IMR-90 (cell line): ENCODE results near the gene ZNF76. TPM values are rescaled to one million over a fixed set of nuclear protein-coding genes. Genes with fewer than 3 reads are reported as not detected.

ENCODE experiments used
- ATAC-seq: fragments of 200-7000 bp; cut with Tn5 transposase; 2 replicates; pipeline ENCODE4 v1.9.1; 2020; ENCODE audit warnings: low read depth, mild to moderate bottlenecking, moderate library complexity
- BruUV-seq: library from RNA; stranded (reverse); fragments of 400-500 nt; replicated peaks from 2 replicates; lab custom pipeline; 2021; lab: Mats Ljungman, UMichigan
- CTCF ChIA-PET: fragments of 300-600 bp; formaldehyde crosslinking; extraction: SDS; loops from one replicate; lab custom pipeline; 2021; ENCODE audit warnings: antibody characterized with exemption; lab: Yijun Ruan, JAX
- POLR2A ChIA-PET: fragments of 300-600 bp; sonication (Branson Sonifier 250); formaldehyde crosslinking; loops from one replicate; lab custom pipeline; 2022; ENCODE audit warnings: antibody characterized with exemption; ENCODE audit not compliant: unreplicated experiment; lab: Charles Lee
- DNase-seq: peaks from one replicate; pipeline ENCODE4 v3.0.0; 2013
- H2AFZ ChIP-seq: replicated peaks from 2 replicates; pipeline ENCODE3; 2013; ENCODE audit warnings: low read length, mild to moderate bottlenecking; ENCODE audit not compliant: poor library complexity
- H2AK5ac ChIP-seq: 2 replicates; pipeline ENCODE4 v1.6.1; 2013; ENCODE audit warnings: low read depth, low read length, inconsistent platforms
- H2AK9ac ChIP-seq: replicated peaks from 2 replicates; pipeline ENCODE3; 2013; ENCODE audit warnings: mild to moderate bottlenecking, low read depth, low read length, moderate library complexity; ENCODE audit not compliant: poor library complexity
- H2BK120ac ChIP-seq: 2 replicates; pipeline ENCODE4 v1.6.1; 2013; ENCODE audit warnings: low read depth, low read length, inconsistent platforms
- H2BK15ac ChIP-seq: 3 replicates; pipeline ENCODE4 v1.6.1; 2013; ENCODE audit warnings: low read depth, low read length, inconsistent platforms
- H2BK20ac ChIP-seq: 2 replicates; pipeline ENCODE4 v1.6.1; 2013; ENCODE audit warnings: low read depth, mild to moderate bottlenecking, inconsistent platforms, low read length, moderate library complexity
- H2BK5ac ChIP-seq: 2 replicates; pipeline ENCODE4 v1.6.1; 2013; ENCODE audit warnings: mild to moderate bottlenecking, low read depth, low read length, inconsistent platforms; ENCODE audit not compliant: poor library complexity, severe bottlenecking
- H3K14ac ChIP-seq: replicated peaks from 2 replicates; pipeline ENCODE4 v1.6.1; 2013; ENCODE audit warnings: low read depth, low read length, inconsistent platforms
- H3K18ac ChIP-seq: 2 replicates; pipeline ENCODE4 v1.6.1; 2013; ENCODE audit warnings: low read depth, low read length, control low read depth
- H3K23ac ChIP-seq: 2 replicates; pipeline ENCODE4 v1.6.1; 2013; ENCODE audit warnings: low read depth, low read length, inconsistent platforms
- H3K27ac ChIP-seq: 2 replicates; pipeline ENCODE4 v1.5.1; 2013; ENCODE audit warnings: mild to moderate bottlenecking, control low read depth, low read length; ENCODE audit not compliant: insufficient read depth
- H3K27me3 ChIP-seq: 2 replicates; pipeline ENCODE4 v1.6.1; 2013; ENCODE audit warnings: low read length; ENCODE audit not compliant: control insufficient read depth, insufficient read depth
- H3K36me3 ChIP-seq: 2 replicates; pipeline ENCODE4 v1.6.1; 2013; ENCODE audit warnings: low read length, mixed read lengths; ENCODE audit not compliant: control insufficient read depth, insufficient read depth
- H3K4ac ChIP-seq: 2 replicates; pipeline ENCODE4 v1.6.1; 2013; ENCODE audit warnings: low read depth, low read length, inconsistent platforms
- H3K4me1 ChIP-seq: 2 replicates; pipeline ENCODE4 v1.6.1; 2013; ENCODE audit warnings: low read length, mixed read lengths; ENCODE audit not compliant: control insufficient read depth, insufficient read depth
- H3K4me2 ChIP-seq: 2 replicates; pipeline ENCODE4 v1.6.1; 2013; ENCODE audit warnings: low read depth, mild to moderate bottlenecking, control low read depth, low read length, moderate library complexity
- H3K4me3 ChIP-seq: 2 replicates; pipeline ENCODE4 v1.5.1; 2013; ENCODE audit warnings: low read depth, mild to moderate bottlenecking, control low read depth, low read length, moderate library complexity; ENCODE audit not compliant: insufficient read depth
- H3K56ac ChIP-seq: 2 replicates; pipeline ENCODE4 v1.6.1; 2013; ENCODE audit warnings: low read length, inconsistent platforms; ENCODE audit not compliant: insufficient read depth; ENCODE audit errors: extremely low read depth
- H3K79me1 ChIP-seq, 2 experiments: 2 replicates each; pipeline ENCODE4 v1.6.1; 2013; ENCODE audit warnings: low read length in 2 of 2, inconsistent platforms in 1 of 2, low read depth in 1 of 2
- H3K9ac ChIP-seq: 2 replicates; pipeline ENCODE4 v1.6.1; 2013; ENCODE audit warnings: low read depth, low read length, control low read depth
- H3K9me1 ChIP-seq: 2 replicates; pipeline ENCODE4 v1.6.1; 2013; ENCODE audit warnings: low read length, inconsistent platforms; ENCODE audit not compliant: insufficient read depth
- H3K9me3 ChIP-seq: 2 replicates; pipeline ENCODE4 v1.6.1; 2013; ENCODE audit warnings: low read length; ENCODE audit not compliant: control insufficient read depth, insufficient read depth
- H4K20me1 ChIP-seq: 2 replicates; pipeline ENCODE4 v1.6.1; 2013; ENCODE audit warnings: low read length, inconsistent platforms; ENCODE audit not compliant: insufficient read depth
- H4K5ac ChIP-seq: 2 replicates; pipeline ENCODE4 v1.6.1; 2013; ENCODE audit warnings: mild to moderate bottlenecking, low read depth, low read length, control low read depth
- H4K8ac ChIP-seq, 2 experiments: 2 replicates each; pipeline ENCODE4 v1.6.1; 2013; ENCODE audit warnings: low read depth in 2 of 2, low read length in 2 of 2, control low read depth in 1 of 2, inconsistent platforms in 1 of 2
- H4K91ac ChIP-seq: 2 replicates; pipeline ENCODE4 v1.6.1; 2013; ENCODE audit warnings: low read depth, low read length, inconsistent platforms; ENCODE audit not compliant: insufficient read depth
- BHLHE40 ChIP-seq: fragments of 150-350 bp; IDR thresholded peaks from 2 replicates; pipeline ENCODE4 v1.6.1; 2016; ENCODE audit warnings: mild to moderate bottlenecking, low read depth, low read length
- CEBPB ChIP-seq: IDR thresholded peaks from 2 replicates; pipeline ENCODE4 v1.6.1; 2012; ENCODE audit warnings: low read depth, low read length, improper control_type of control experiment
- CHD1 ChIP-seq: IDR thresholded peaks from 2 replicates; pipeline ENCODE4 v1.6.1; 2012; ENCODE audit warnings: low read depth, low read length, improper control_type of control experiment
- FOS ChIP-seq: fragments of 150-350 bp; IDR thresholded peaks from 2 replicates; pipeline ENCODE4 v1.6.1; 2016; ENCODE audit warnings: low read depth, low read length
- MAFK ChIP-seq: IDR thresholded peaks from 2 replicates; pipeline ENCODE4 v1.6.1; 2012; ENCODE audit warnings: low read depth, low read length, improper control_type of control experiment
- MAZ ChIP-seq: IDR thresholded peaks from 2 replicates; pipeline ENCODE4 v1.6.1; 2012; ENCODE audit warnings: low read depth, mild to moderate bottlenecking, low read length, improper control_type of control experiment, moderate library complexity, borderline replicate concordance
- MXI1 ChIP-seq: IDR thresholded peaks from 2 replicates; pipeline ENCODE4 v1.6.1; 2012; ENCODE audit warnings: low read depth, mild to moderate bottlenecking, low read length, moderate library complexity, borderline replicate concordance
- NFE2L2 ChIP-seq: fragments of 150-350 bp; IDR thresholded peaks from 2 replicates; pipeline ENCODE4 v1.6.1; 2016; ENCODE audit warnings: low read depth, mild to moderate bottlenecking, low read length
- RAD21 ChIP-seq: IDR thresholded peaks from 2 replicates; pipeline ENCODE4 v1.6.1; 2012; ENCODE audit warnings: low read length, improper control_type of control experiment
- RCOR1 ChIP-seq: IDR thresholded peaks from 2 replicates; pipeline ENCODE4 v1.6.1; 2012; ENCODE audit warnings: mild to moderate bottlenecking, low read length, improper control_type of control experiment; ENCODE audit not compliant: insufficient replicate concordance
- RFX5 ChIP-seq: IDR thresholded peaks from 2 replicates; pipeline ENCODE4 v1.8.0; 2012; ENCODE audit warnings: low read depth, mild to moderate bottlenecking, low read length, moderate library complexity
- SMC3 ChIP-seq: fragments of 150-350 bp; IDR thresholded peaks from 2 replicates; pipeline ENCODE4 v1.6.1; 2016; ENCODE audit warnings: low read depth, mild to moderate bottlenecking, antibody characterized with exemption, low read length, moderate library complexity
- USF2 ChIP-seq: fragments of 150-350 bp; IDR thresholded peaks from 2 replicates; pipeline ENCODE4 v1.6.1; 2017; ENCODE audit warnings: mild to moderate bottlenecking, antibody characterized with exemption, low read length, low read depth
- WGBS, 2 experiments: methylation state at CpG; one replicate each; pipeline versions ENCODE4 v1.1.5 to v1.1.7; 2013; ENCODE audit warnings: missing lambda C conversion rate in 2 of 2; ENCODE audit not compliant: insufficient read length in 1 of 2; ENCODE audit errors: extremely low coverage in 2 of 2; 5-methylcytosine and 5-hydroxymethylcytosine counted together
- dilution Hi-C: fragments of 300-500 bp; cut with HindIII; formaldehyde crosslinking; loops from one replicate; pipeline ENCODE4 v1.14.3; 2018; ENCODE audit warnings: low sequenced_read_pairs; ENCODE audit not compliant: unreplicated experiment
- in situ Hi-C: fragments of 300-500 bp; cut with MboI; formaldehyde crosslinking; loops from 3 replicates; pipeline ENCODE4 v1.14.3; 2019; ENCODE audit warnings: low sequenced_read_pairs, inconsistent platforms, mixed read lengths
- intact Hi-C: fragments of 100-400 bp; cut with micrococcal nuclease; formaldehyde crosslinking; loops from 2 replicates; pipeline ENCODE4 v1.10.0; 2022
- polyA plus RNA-seq, 3 experiments: library from polyadenylated mRNA; depleted of rRNA; stranded (reverse); fragments of >200 nt; gene quantifications; 2 replicates each; pipeline ENCODE4 v1.2.3, GENCODE V29; 2012; ENCODE audit warnings: low replicate concordance in 1 of 3
- total RNA-seq: library from RNA; depleted of rRNA; stranded (reverse); fragments of >200 nt; gene quantifications from 2 replicates; pipeline ENCODE4 v1.2.3, GENCODE V29; 2012
- TF ChIP-seq, protein P1 (sequence below): conservative IDR thresholded peaks from 2 replicates; pipeline ENCODE4 v1.5.1; 2012; ENCODE audit warnings: mild to moderate bottlenecking, low read depth, low read length, improper control_type of control experiment
- TF ChIP-seq, protein P2 (sequence below): fragments of 150-350 bp; IDR thresholded peaks from 2 replicates; pipeline ENCODE4 v1.6.1; 2016; ENCODE audit warnings: low read depth, mild to moderate bottlenecking, low read length, moderate library complexity, borderline replicate concordance

Gene ZNF76
- total and polyA plus RNA-seq, 2 of the 4 experiments (the other 2 are of a cell fraction): 19.9 to 21.1 TPM

DNA sequence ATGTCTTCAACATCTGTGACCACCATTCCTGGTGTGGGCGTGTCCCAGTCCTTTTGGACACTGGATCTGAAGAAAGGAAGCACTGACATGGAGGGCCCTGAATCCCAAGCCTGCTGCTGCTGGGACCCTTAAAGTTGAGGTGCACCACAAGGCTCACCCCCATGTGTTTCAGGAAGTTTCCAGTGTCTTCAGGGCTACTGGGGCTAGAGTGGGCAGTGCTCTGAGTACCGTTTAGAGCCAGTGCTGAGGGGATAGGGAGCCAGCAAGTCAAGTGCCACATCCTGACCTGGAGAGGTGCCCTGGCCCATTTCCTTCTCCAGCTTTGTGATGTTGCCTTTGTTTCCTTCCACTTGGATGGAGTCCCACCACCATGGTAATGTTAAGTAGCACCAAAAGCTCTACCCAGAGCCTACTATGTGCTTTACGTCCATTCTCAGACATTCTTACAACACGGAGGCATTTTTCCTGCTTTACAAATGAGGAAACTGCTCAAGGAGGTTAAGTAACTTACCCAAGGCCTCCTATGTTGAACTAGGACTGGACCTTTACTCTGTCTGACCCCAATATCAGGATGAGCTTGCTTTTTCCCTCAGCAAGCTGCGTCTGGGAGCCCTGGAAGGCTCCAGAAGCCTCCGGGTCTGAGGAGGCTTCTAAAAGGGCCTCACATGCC, 37.5 kb downstream of the ZNF76 start:
- Histone ChIP-seq H2BK5ac (no peak overlapping the region), H3K9me1 (peaks cover 4% of the 10 kb centered on the region; the same call in 1 of the 2 replicates), H3K23ac (no peak overlapping the region), H3K14ac (no peak overlapping the region), H3K18ac (no peak overlapping the region), H4K8ac (peak overlapping the region in 1 of 2 experiments; percentile 6; a peak in 1 of 4 replicates), H2BK120ac (no peak overlapping the region), H3K9ac (no peak overlapping the region), H3K9me3 (no peaks in the 10 kb centered on the region), H3K4me3 (no peak overlapping the region), H2AK9ac (no peak overlapping the region), H3K36me3 (peaks cover 33% of the 10 kb centered on the region), H4K5ac (no peak overlapping the region), H3K79me1 (no peaks in the 10 kb centered on the region), H3K4me1 (peaks cover 4% of the 10 kb centered on the region; the same call in 1 of the 2 replicates), H2AK5ac (no peak overlapping the region), H2BK20ac (no peak overlapping the region), H3K27me3 (no peaks in the 10 kb centered on the region), H4K91ac (no peak overlapping the region), H2AFZ (peak overlapping the region; percentile 84), H3K56ac (no peak overlapping the region), H2BK15ac (no peak overlapping the region), H4K20me1 (no peaks in the 10 kb centered on the region), H3K27ac (no peak overlapping the region), H3K4me2 (no peak overlapping the region), H3K4ac (no peak overlapping the region)
- CTCF ChIA-PET: interaction anchor here (1.2 kb wide), 1 partner anchor 152 kb away, joined by 3 read pairs; no protein-coding TSS in a partner anchor
- 50% methylated on average over 2 of the region's 6 CpGs; no CpG with 5 or more reads in 1 of the 2 experiments for WGBS, 2 experiments
- intact Hi-C loops: loop anchor here (5.0 kb wide), 2 partner anchors 155 to 170 kb away; partner anchors contain the start of genes FANCE and RPL10A
- dilution Hi-C loops: no loop called here
- BruUV-seq: no TSS peak
- POLR2A ChIA-PET: no interaction called here
- DNase-seq: no peak
- no peak for TF ChIP-seq RCOR1
- TF ChIP-seq RAD21: no peak
- no peak for TF ChIP-seq CEBPB
- TF ChIP-seq, protein P1, sequence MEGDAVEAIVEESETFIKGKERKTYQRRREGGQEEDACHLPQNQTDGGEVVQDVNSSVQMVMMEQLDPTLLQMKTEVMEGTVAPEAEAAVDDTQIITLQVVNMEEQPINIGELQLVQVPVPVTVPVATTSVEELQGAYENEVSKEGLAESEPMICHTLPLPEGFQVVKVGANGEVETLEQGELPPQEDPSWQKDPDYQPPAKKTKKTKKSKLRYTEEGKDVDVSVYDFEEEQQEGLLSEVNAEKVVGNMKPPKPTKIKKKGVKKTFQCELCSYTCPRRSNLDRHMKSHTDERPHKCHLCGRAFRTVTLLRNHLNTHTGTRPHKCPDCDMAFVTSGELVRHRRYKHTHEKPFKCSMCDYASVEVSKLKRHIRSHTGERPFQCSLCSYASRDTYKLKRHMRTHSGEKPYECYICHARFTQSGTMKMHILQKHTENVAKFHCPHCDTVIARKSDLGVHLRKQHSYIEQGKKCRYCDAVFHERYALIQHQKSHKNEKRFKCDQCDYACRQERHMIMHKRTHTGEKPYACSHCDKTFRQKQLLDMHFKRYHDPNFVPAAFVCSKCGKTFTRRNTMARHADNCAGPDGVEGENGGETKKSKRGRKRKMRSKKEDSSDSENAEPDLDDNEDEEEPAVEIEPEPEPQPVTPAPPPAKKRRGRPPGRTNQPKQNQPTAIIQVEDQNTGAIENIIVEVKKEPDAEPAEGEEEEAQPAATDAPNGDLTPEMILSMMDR: no peak
- no peak for TF ChIP-seq NFE2L2
- no peak for TF ChIP-seq USF2
- no peak for TF ChIP-seq SMC3
- TF ChIP-seq CHD1: no peak
- no peak for TF ChIP-seq MAZ
- no peak for TF ChIP-seq FOS
- TF ChIP-seq MAFK: no peak
- no peak for TF ChIP-seq MXI1
- TF ChIP-seq, protein P2, sequence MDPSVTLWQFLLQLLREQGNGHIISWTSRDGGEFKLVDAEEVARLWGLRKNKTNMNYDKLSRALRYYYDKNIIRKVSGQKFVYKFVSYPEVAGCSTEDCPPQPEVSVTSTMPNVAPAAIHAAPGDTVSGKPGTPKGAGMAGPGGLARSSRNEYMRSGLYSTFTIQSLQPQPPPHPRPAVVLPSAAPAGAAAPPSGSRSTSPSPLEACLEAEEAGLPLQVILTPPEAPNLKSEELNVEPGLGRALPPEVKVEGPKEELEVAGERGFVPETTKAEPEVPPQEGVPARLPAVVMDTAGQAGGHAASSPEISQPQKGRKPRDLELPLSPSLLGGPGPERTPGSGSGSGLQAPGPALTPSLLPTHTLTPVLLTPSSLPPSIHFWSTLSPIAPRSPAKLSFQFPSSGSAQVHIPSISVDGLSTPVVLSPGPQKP: no peak
- no peak for TF ChIP-seq BHLHE40
- no peak for TF ChIP-seq RFX5
- ATAC-seq: no peak
- in situ Hi-C loops: no loop called here
